OCI-LY7 (cell line): ENCODE data around the gene SLC26A6. TPM values are rescaled to one million over a fixed set of nuclear protein-coding genes. Genes with fewer than 3 reads are reported as not detected.

Experiments used
- BruUV-seq: library from RNA; stranded (reverse); fragments of 400-500 nt; replicated peaks from 2 replicates; lab custom pipeline; 2021; lab: Mats Ljungman, UMichigan
- CTCF ChIA-PET: fragments of 300-600 bp; sonication (Branson Sonifier 250); formaldehyde crosslinking; loops from one replicate; lab custom pipeline; 2022; ENCODE audit warnings: antibody characterized with exemption; ENCODE audit not compliant: unreplicated experiment; lab: Charles Lee
- POLR2A ChIA-PET: fragments of 300-600 bp; sonication (Branson Sonifier 250); formaldehyde crosslinking; loops from one replicate; lab custom pipeline; 2022; ENCODE audit warnings: antibody characterized with exemption; lab: Charles Lee
- DNase-seq: peaks from one replicate; pipeline ENCODE4 v3.0.0-alpha.2; 2015; ENCODE audit warnings: low spot score
- H2AFZ ChIP-seq: fragments of 200-600 bp; sonication (generic), shearing (Covaris generic); 2 replicates; pipeline ENCODE4 v1.6.1; 2014; ENCODE audit warnings: mild to moderate bottlenecking, antibody characterized with exemption, low read length, moderate library complexity
- H3K27ac ChIP-seq: fragments of 200-600 bp; sonication (generic); 2 replicates; pipeline ENCODE4 v1.5.1; 2014; ENCODE audit warnings: mixed run types, low read depth, mild to moderate bottlenecking, moderate library complexity, low read length, inconsistent platforms; ENCODE audit not compliant: poor library complexity, severe bottlenecking
- H3K36me3 ChIP-seq: fragments of 200-600 bp; sonication (generic); 2 replicates; pipeline ENCODE4 v1.6.1; 2014; ENCODE audit warnings: mild to moderate bottlenecking, antibody characterized with exemption, low read length, moderate library complexity, mixed read lengths; ENCODE audit not compliant: insufficient read depth
- H3K4me1 ChIP-seq: fragments of 200-600 bp; sonication (generic); 2 replicates; pipeline ENCODE4 v1.5.1; 2014; ENCODE audit warnings: mild to moderate bottlenecking, low read length; ENCODE audit not compliant: insufficient read depth, poor library complexity, severe bottlenecking
- H3K4me2 ChIP-seq: fragments of 200-600 bp; sonication (generic); 2 replicates; pipeline ENCODE4 v1.6.1; 2014; ENCODE audit warnings: mild to moderate bottlenecking, low read length
- H3K4me3 ChIP-seq: fragments of 200-600 bp; sonication (generic); 2 replicates; pipeline ENCODE4 v1.5.1; 2014; ENCODE audit warnings: mild to moderate bottlenecking, low read depth, low read length; ENCODE audit not compliant: poor library complexity, severe bottlenecking
- H3K79me2 ChIP-seq: fragments of 200-600 bp; sonication (generic); 2 replicates; pipeline ENCODE4 v1.6.1; 2016; ENCODE audit warnings: low read depth, mild to moderate bottlenecking, low read length, moderate library complexity, mixed read lengths; ENCODE audit not compliant: insufficient read depth
- H3K9me2 ChIP-seq: fragments of 200-600 bp; sonication (generic); 2 replicates; pipeline ENCODE4 v1.6.1; 2016; ENCODE audit warnings: mild to moderate bottlenecking, low read length, mixed read lengths; ENCODE audit not compliant: insufficient read depth
- H3K9me3 ChIP-seq: fragments of 200-600 bp; sonication (generic); 2 replicates; pipeline ENCODE4 v1.6.1; 2014; ENCODE audit warnings: mild to moderate bottlenecking, mixed run types, low read length, mixed read lengths
- H4K20me1 ChIP-seq: fragments of 200-600 bp; sonication (generic); 2 replicates; pipeline ENCODE4 v1.6.1; 2014; ENCODE audit warnings: mild to moderate bottlenecking, antibody characterized with exemption, low read length, moderate library complexity, mixed read lengths; ENCODE audit not compliant: insufficient read depth
- CTCF ChIP-seq: fragments of 200-600 bp; sonication (generic); conservative IDR thresholded peaks from 2 replicates; pipeline ENCODE4 v1.5.1; 2014; ENCODE audit warnings: mild to moderate bottlenecking, antibody characterized with exemption, low read length, moderate library complexity, mixed read lengths
- EZH2phosphoT487 ChIP-seq: fragments of 200-600 bp; sonication (generic); IDR thresholded peaks from 2 replicates; pipeline ENCODE4 v1.6.1; 2018; ENCODE audit warnings: low read depth, borderline replicate concordance, mild to moderate bottlenecking, mixed run types, antibody characterized with exemption, low read length, moderate library complexity, mixed read lengths
- intact Hi-C: fragments of 100-400 bp; cut with micrococcal nuclease; formaldehyde crosslinking; loops from one replicate; pipeline ENCODE4 v1.10.0; 2022; ENCODE audit not compliant: unreplicated experiment
- total RNA-seq, 2 experiments: library from RNA; depleted of rRNA in 1 of 2; stranded (reverse); fragments of >200 nt in 1 of 2; shearing (Covaris generic) in 1 of 2; gene quantifications; 2 replicates each; pipeline ENCODE4 v1.2.3, GENCODE V29; 2014 to 2022

Gene SLC26A6
- total RNA-seq, 2 experiments from 2014 or later, result 42.1 to 47.3 TPM

- no peaks in the 10 kb centered on the region for H3K9me2 ChIP-seq
- H3K79me2 ChIP-seq, result no peaks in the 10 kb centered on the region
- H3K27ac ChIP-seq, result no peak within 1 kb of the TSS
- BruUV-seq, result no TSS peak
- H3K36me3 ChIP-seq, result peaks cover 29% of the 10 kb centered on the region; the same call in 1 of the 2 replicates
- H3K4me1 ChIP-seq, result no peaks in the 10 kb centered on the region
- no peak within 1 kb of the TSS for H3K4me2 ChIP-seq
- DNase-seq, result no peak
- POLR2A ChIA-PET, result no interaction called here
- intact Hi-C loops, result no loop called here
- CTCF ChIA-PET, result no interaction called here
- no peak within 1 kb of the TSS for H3K4me3 ChIP-seq
- no peaks in the 10 kb centered on the region for H3K9me3 ChIP-seq
- no peaks in the 10 kb centered on the region for H4K20me1 ChIP-seq
- H2AFZ ChIP-seq, result no peak within 1 kb of the TSS
- TF ChIP-seq CTCF, result no peak
- no peak for TF ChIP-seq EZH2phosphoT487
Measured at GRCh38 chr3:48595075-48595525, 40.2 kb downstream of the SLC26A6 start, which contains the start of gene COL7A1. Gene COL7A1 (minus strand): TSS chr3:48595329. CDS start chr3:48595159, 170 bp downstream.

- ChIA-PET CTCF (no interaction called here), POLR2A (no interaction called here)
- no TSS peak for BruUV-seq
- Histone ChIP-seq H3K9me3 (no peaks in the 10 kb centered on the region), H3K79me2 (no peaks in the 10 kb centered on the region), H3K4me2 (no peak overlapping the region), H3K4me1 (no peaks in the 10 kb centered on the region), H2AFZ (no peak overlapping the region), H4K20me1 (no peaks in the 10 kb centered on the region), H3K4me3 (no peak overlapping the region), H3K27ac (no peak overlapping the region), H3K36me3 (peaks cover 23% of the 10 kb centered on the region; the same call in 1 of the 2 replicates), H3K9me2 (no peaks in the 10 kb centered on the region)
- TF ChIP-seq EZH2phosphoT487, result no peak
- no peak for TF ChIP-seq CTCF
- intact Hi-C loops, result no loop called here
- no peak for DNase-seq
Measured at GRCh38 chr3:48594417-48595049, 40.7 kb downstream of the SLC26A6 start.

- Histone ChIP-seq H3K9me3 (no peaks in the 10 kb centered on the region), H3K4me2 (no peak overlapping the region), H3K4me3 (no peak overlapping the region), H3K36me3 (peaks cover 11% of the 10 kb centered on the region; the same call in 1 of the 2 replicates), H2AFZ (no peak overlapping the region), H3K4me1 (no peaks in the 10 kb centered on the region), H3K9me2 (no peaks in the 10 kb centered on the region), H4K20me1 (no peaks in the 10 kb centered on the region), H3K79me2 (no peaks in the 10 kb centered on the region), H3K27ac (no peak overlapping the region)
- intact Hi-C loops, result no loop called here
- no TSS peak for BruUV-seq
- TF ChIP-seq CTCF (no peak), EZH2phosphoT487 (no peak)
- no peak for DNase-seq
- POLR2A ChIA-PET, result no interaction called here
- CTCF ChIA-PET, result no interaction called here
Measured at GRCh38 chr3:48593337-48593736, 41.9 kb downstream of the SLC26A6 start.
